Measurements from ENCODE around the gene SMS. TPM values are rescaled to one million over a fixed set of nuclear protein-coding genes. Genes with fewer than 3 reads are reported as not detected.
"Not testable (repeated sequence)": the region's sequence is repeated elsewhere in the genome, so short reads cannot be mapped to it uniquely, and the experiment has no call there.

The SMS gene
- total RNA-seq, 1 donor from 2014 or later: 96.5 TPM

DNA sequence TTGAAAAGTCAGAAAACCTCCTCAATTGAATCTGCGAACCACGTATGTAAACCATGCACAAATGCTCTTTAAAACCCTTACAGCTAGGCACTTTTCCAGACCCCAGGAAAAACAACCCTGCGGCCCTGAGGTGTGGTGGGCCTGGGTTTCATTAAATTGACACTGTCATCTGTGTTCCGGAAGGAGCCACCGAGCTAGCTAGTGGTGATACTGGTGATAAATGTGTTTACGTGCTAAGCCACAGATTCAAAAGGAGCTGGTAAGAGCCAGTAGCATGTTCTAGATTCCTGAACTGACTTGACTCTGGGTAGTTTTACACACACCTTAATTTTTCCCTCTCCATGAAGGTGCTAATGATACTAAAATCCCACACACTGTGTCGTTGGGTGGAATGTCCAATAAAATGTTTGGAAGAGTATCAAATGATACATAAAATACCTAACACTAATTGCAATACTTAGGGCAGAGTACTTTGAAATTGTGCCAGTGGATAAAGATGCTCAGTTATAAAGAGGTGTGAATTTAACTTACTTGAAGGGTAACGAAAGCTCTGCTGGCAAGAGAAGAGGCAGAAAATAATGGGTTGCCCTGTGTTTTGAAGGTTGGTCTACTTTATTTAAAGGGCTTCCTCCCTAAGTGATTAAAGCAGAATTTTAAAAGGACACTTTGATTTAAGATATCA is 8.5 kb downstream of the SMS start:
- Mint-ChIP-seq H3K4me1 (ENCODE audit: low read depth, unreplicated experiment) (peaks cover 12% of the 10 kb centered on the region), H3K9me3 (ENCODE audit: unreplicated experiment) (no peaks in the 10 kb centered on the region), H3K27ac (ENCODE audit: unreplicated experiment) (no peak overlapping the region), H3K27me3 (ENCODE audit: unreplicated experiment) (peaks cover 4% of the 10 kb centered on the region), H3K36me3 (ENCODE audit: unreplicated experiment) (no peaks in the 10 kb centered on the region), H3K4me3 (ENCODE audit: unreplicated experiment) (no peak overlapping the region)
- TF ChIP-seq, protein P1, sequence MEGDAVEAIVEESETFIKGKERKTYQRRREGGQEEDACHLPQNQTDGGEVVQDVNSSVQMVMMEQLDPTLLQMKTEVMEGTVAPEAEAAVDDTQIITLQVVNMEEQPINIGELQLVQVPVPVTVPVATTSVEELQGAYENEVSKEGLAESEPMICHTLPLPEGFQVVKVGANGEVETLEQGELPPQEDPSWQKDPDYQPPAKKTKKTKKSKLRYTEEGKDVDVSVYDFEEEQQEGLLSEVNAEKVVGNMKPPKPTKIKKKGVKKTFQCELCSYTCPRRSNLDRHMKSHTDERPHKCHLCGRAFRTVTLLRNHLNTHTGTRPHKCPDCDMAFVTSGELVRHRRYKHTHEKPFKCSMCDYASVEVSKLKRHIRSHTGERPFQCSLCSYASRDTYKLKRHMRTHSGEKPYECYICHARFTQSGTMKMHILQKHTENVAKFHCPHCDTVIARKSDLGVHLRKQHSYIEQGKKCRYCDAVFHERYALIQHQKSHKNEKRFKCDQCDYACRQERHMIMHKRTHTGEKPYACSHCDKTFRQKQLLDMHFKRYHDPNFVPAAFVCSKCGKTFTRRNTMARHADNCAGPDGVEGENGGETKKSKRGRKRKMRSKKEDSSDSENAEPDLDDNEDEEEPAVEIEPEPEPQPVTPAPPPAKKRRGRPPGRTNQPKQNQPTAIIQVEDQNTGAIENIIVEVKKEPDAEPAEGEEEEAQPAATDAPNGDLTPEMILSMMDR (IDR thresholded peaks at IDR 0.05; ENCODE audit: partially characterized antibody, unreplicated experiment): no peak
- DNase-seq: no peak

DNA sequence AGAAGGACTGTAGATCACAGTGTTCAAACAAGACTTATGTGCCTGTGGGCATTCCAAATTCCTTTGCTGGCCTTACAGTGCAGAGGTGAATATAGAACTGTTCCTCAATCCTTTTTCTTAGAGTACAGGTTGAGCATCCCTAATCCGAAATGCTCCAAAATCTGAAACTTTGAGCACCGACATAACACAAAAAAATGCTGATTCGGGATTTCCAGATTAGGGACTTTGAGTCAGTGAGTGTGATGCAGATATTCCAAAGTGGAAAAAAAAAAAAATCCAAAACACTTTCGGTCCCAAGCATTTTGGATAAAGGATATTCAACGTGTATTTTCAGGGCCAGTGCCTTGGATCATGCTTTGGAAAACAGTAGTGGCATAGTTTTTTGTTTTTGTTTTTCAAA is 9.2 kb downstream of the SMS start:
- no peak overlapping the region for H3K4me3 Mint-ChIP-seq (ENCODE audit: unreplicated experiment)

DNA sequence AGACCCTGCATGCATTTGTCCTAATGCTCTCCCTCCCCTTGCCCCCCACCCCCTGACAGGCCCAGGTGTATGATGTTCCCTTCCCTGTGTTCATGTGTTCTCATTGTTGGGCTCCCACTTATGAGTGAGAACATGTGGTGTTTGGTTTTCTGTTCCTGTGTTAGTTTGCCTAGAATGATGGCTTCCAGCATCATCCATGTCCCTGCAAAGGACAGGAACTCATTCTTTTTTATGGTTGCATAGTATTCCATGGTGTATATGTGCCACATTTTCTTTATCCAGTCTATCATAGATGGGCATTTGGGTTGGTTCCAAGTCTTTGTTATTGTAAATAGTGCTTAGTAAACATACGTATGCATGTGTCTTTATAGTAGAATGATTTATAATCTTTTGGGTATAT is 10.0 kb downstream of the SMS start:
- H3K4me3 Mint-ChIP-seq (ENCODE audit: unreplicated experiment); DNase-seq: not testable (repeated sequence)

More for the DNA sequence above, 9.2 kb downstream of the SMS start:
- TF ChIP-seq, protein P1 (IDR thresholded peaks at IDR 0.05; ENCODE audit: partially characterized antibody, unreplicated experiment): no peak
- Mint-ChIP-seq H3K27ac (ENCODE audit: unreplicated experiment) (no peak overlapping the region), H3K9me3 (ENCODE audit: unreplicated experiment) (no peaks in the 10 kb centered on the region), H3K27me3 (ENCODE audit: unreplicated experiment) (peaks cover 4% of the 10 kb centered on the region), H3K4me1 (ENCODE audit: low read depth, unreplicated experiment) (peaks cover 12% of the 10 kb centered on the region), H3K36me3 (ENCODE audit: unreplicated experiment) (no peaks in the 10 kb centered on the region)
- DNase-seq: no peak

DNA sequence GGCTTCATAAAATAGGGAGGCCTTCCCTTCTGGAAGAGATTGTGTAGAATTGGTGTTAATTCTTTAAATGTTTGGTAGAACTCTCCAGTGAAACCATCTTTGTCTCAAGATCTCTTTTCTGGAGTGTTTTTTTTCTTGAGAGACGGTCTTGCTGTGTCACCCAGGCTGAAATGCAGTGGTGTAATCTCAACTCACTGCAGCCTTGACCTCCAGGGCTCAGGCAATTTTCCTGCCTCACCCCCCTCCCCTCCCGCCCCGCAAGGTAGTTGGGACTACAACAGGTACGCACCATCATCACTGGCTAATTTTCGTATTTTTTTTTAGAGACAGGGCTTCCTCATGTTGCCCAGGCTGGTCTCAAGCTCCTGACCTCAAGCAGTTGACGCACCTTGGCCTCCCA is 12.1 kb downstream of the SMS start:
- Mint-ChIP-seq H3K27me3 (ENCODE audit: unreplicated experiment) (peaks cover 2% of the 10 kb centered on the region), H3K4me1 (ENCODE audit: low read depth, unreplicated experiment) (peaks cover 7% of the 10 kb centered on the region), H3K9me3 (ENCODE audit: unreplicated experiment) (no peaks in the 10 kb centered on the region), H3K4me3 (ENCODE audit: unreplicated experiment) (no peak overlapping the region), H3K36me3 (ENCODE audit: unreplicated experiment) (no peaks in the 10 kb centered on the region), H3K27ac (ENCODE audit: unreplicated experiment) (no peak overlapping the region)
- DNase-seq: no peak
- TF ChIP-seq, protein P1 (IDR thresholded peaks at IDR 0.05; ENCODE audit: partially characterized antibody, unreplicated experiment): no peak

More for the DNA sequence above, 10.0 kb downstream of the SMS start:
- not testable (repeated sequence) for H3K27ac Mint-ChIP-seq (ENCODE audit: unreplicated experiment); H3K9me3 Mint-ChIP-seq (ENCODE audit: unreplicated experiment); H3K27me3 Mint-ChIP-seq (ENCODE audit: unreplicated experiment); H3K36me3 Mint-ChIP-seq (ENCODE audit: unreplicated experiment)
- H3K4me1 Mint-ChIP-seq (ENCODE audit: low read depth, unreplicated experiment): peaks cover 12% of the 10 kb centered on the region

DNA sequence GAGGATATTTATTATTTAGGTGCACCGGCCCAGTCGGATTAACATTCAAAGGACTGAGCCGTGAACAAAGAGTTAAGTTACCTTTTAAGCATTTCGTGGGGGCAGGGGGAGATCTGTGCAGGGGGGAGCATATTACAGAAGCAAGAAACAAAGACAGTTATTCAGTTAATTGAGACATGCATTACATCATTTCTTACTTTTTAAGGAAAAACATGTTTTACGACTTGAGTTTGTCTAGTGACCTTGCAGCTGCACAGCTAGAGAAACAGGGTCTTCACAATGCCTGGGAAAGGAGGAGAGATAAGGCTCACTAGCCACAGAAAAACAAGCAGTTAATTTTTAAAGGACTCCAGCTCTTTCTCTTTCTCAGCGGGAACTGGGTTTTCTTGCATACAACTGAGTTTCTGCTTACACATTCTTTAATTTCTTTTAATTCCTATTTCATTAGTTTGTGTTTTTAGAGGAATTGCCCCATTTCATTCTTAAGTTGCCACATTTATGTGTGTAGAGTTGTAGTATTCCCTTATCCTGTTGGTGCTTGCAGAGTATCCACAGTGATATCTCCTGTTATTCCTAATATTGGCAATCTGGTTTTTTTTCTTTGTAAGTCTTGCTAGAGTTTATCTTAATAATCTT is 12.8 kb downstream of the SMS start:
- not testable (repeated sequence) for H3K27me3 Mint-ChIP-seq (ENCODE audit: unreplicated experiment); H3K4me1 Mint-ChIP-seq (ENCODE audit: low read depth, unreplicated experiment); H3K27ac Mint-ChIP-seq (ENCODE audit: unreplicated experiment); H3K36me3 Mint-ChIP-seq (ENCODE audit: unreplicated experiment); H3K9me3 Mint-ChIP-seq (ENCODE audit: unreplicated experiment); H3K4me3 Mint-ChIP-seq (ENCODE audit: unreplicated experiment); DNase-seq

Data from glutamatergic neuron (in vitro differentiated cells).